ENCODE data around the gene DUOX1.

DNA sequence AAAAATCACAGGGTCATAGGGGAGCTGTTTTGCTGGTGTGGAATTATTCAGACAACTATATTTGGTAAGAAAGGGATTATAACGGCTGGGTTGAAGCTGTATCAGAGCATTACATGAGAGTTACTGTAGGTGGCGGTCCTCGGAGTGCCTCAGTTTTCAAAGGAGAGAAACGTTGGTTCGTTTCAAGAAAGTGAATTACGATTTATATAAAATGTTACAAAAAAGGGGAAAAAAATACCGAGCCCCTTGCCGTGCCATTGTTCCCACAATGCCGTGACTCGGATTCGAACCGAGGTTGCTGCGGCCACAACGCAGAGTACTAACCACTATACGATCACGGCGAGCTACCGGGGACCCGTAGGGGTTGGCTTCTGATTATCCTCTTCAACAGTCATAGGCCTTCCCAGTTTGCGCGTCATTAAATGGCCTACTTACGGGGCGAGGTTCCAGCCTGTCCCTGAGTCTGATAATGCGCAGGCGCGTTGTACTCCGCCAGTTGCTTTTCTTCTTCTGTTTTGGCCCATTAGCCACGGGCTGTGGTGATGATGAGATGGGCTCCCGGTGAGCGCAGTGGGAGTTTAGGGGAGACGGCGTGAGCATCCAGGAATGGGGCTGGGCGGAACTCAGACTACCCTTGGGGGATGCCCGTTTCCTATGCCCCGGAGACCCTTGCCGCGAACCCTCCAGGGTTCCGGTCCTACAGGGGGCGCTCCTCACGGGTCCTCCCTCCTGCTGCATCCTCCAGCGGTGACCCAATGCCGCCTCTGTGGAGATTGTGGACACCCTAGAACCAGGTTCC, 68.7 kb downstream of the DUOX1 start:
- TF ChIP-seq MAFG (tag; conservative IDR thresholded peaks at IDR 0.05), result no peak
- TF ChIP-seq ZNF146 (CRISPR knock-in tag; IDR thresholded peaks at IDR 0.05; ENCODE audit: unreplicated experiment), result no peak
- TF ChIP-seq ZNF274 (IDR thresholded peaks at IDR 0.05; ENCODE audit: borderline replicate concordance, low read depth, low read length), result peak; percentile 76
